HCT116 (cell line): ENCODE measurements around the gene TMEM81. TPM values are rescaled to one million over a fixed set of nuclear protein-coding genes. Genes with fewer than 3 reads are reported as not detected.

Source experiments
- ATAC-seq: fragments of 200-7000 bp; cut with Tn5 transposase; 2 replicates; pipeline ENCODE4 v1.9.1; 2020; ENCODE audit warnings: mild to moderate bottlenecking, moderate library complexity
- BruUV-seq: library from RNA; stranded (reverse); fragments of 400-500 nt; replicated peaks from 2 replicates; lab custom pipeline; 2021; lab: Mats Ljungman, UMichigan
- CTCF ChIA-PET: fragments of 300-600 bp; sonication (Branson Sonifier 250); formaldehyde crosslinking; loops from one replicate; lab custom pipeline; 2021; ENCODE audit warnings: antibody characterized with exemption; lab: Charles Lee
- POLR2A ChIA-PET: fragments of 300-600, 350-600 bp; sonication (Branson Sonifier 250); formaldehyde crosslinking; loops from one replicate; lab custom pipeline; 2021; ENCODE audit warnings: antibody characterized with exemption; lab: Charles Lee
- RAD21 ChIA-PET, 2 experiments: fragments of 300-600 bp; sonication (Branson Sonifier 250); formaldehyde crosslinking; loops; one replicate each; lab custom pipeline; 2023; ENCODE audit warnings: low total read pairs in 2 of 2; ENCODE audit not compliant: uncharacterized antibody in 2 of 2, unreplicated experiment in 2 of 2, low non-redundant PET in 1 of 2; lab: Charles Lee
- DNase-seq: peaks from one replicate; pipeline ENCODE4 v3.0.0-alpha.2; 2010; ENCODE audit warnings: low read depth, low spot score
- H2AFZ ChIP-seq: fragments of 200-600 bp; shearing (Covaris generic), sonication (generic); 2 replicates; pipeline ENCODE4 v1.6.1; 2017; ENCODE audit warnings: low read depth, mixed run types, mixed read lengths, antibody characterized with exemption, low read length; ENCODE audit not compliant: poor library complexity, severe bottlenecking
- H3K27ac ChIP-seq: 2 replicates; pipeline ENCODE4 v1.5.1; 2012; ENCODE audit warnings: low read depth, low read length
- H3K27me3 ChIP-seq: fragments of 200-600 bp; sonication (generic); 2 replicates; pipeline ENCODE4 v1.6.1; 2016; ENCODE audit warnings: mixed run types, low read length, mixed read lengths; ENCODE audit not compliant: insufficient read depth
- H3K36me3 ChIP-seq, 2 experiments: fragments of 200-500 bp in 1 of 2; fragments of 200-600 bp in 1 of 2; sonication (Bioruptor generic) in 1 of 2; sonication (generic) in 1 of 2; 2 replicates each; pipeline versions ENCODE4 v1.5.1 to v1.6.1; 2014 to 2016; ENCODE audit warnings: low read length in 2 of 2, inconsistent platforms in 1 of 2, mixed read lengths in 1 of 2, mixed run types in 1 of 2; ENCODE audit not compliant: insufficient read depth in 2 of 2, control insufficient read depth in 1 of 2
- H3K4me1 ChIP-seq, 2 experiments: fragments of 200-600 bp in 1 of 2; sonication (generic) in 1 of 2; 2 replicates each; pipeline versions ENCODE4 v1.5.1 to v1.6.1; 2012 to 2017; ENCODE audit warnings: low read length in 2 of 2, inconsistent platforms in 1 of 2, mild to moderate bottlenecking in 1 of 2, mixed read lengths in 1 of 2, mixed run types in 1 of 2, moderate library complexity in 1 of 2; ENCODE audit not compliant: insufficient read depth in 2 of 2, control insufficient read depth in 1 of 2
- H3K4me2 ChIP-seq: fragments of 200-600 bp; sonication (generic); 2 replicates; pipeline ENCODE4 v1.6.1; 2017; ENCODE audit warnings: mixed run types, low read length, mixed read lengths
- H3K4me3 ChIP-seq, 2 experiments: fragments of 200-600 bp in 1 of 2; sonication (generic) in 1 of 2; replicated peaks in 1 of 2; 2 replicates each; pipeline ENCODE4 v1.5.1; 2011 to 2016; ENCODE audit warnings: low read length in 2 of 2, control low read depth in 1 of 2, low read depth in 1 of 2, mild to moderate bottlenecking in 1 of 2, mixed read lengths in 1 of 2, mixed run types in 1 of 2
- H3K79me2 ChIP-seq: fragments of 200-600 bp; sonication (generic); 2 replicates; pipeline ENCODE4 v1.6.1; 2017; ENCODE audit warnings: mild to moderate bottlenecking, mixed run types, low read length, moderate library complexity, mixed read lengths; ENCODE audit not compliant: insufficient read depth
- H3K9ac ChIP-seq: fragments of 200-600 bp; sonication (generic); 2 replicates; pipeline ENCODE4 v1.6.1; 2016; ENCODE audit warnings: low read length, mixed read lengths
- H3K9me2 ChIP-seq: fragments of 200-600 bp; sonication (generic), shearing (Covaris generic); 2 replicates; pipeline ENCODE4 v1.6.1; 2017; ENCODE audit warnings: mixed run types, mild to moderate bottlenecking, moderate library complexity; ENCODE audit not compliant: insufficient read depth
- H3K9me3 ChIP-seq, 2 experiments: fragments of 200-500 bp in 1 of 2; fragments of 200-600 bp in 1 of 2; sonication (Bioruptor generic) in 1 of 2; sonication (generic) in 1 of 2; 2 replicates each; pipeline ENCODE4 v1.6.1; 2014 to 2017; ENCODE audit warnings: low read length in 2 of 2, mixed read lengths in 2 of 2, inconsistent platforms in 1 of 2, low read depth in 1 of 2, mild to moderate bottlenecking in 1 of 2, mixed run types in 1 of 2, moderate library complexity in 1 of 2; ENCODE audit not compliant: control insufficient read depth in 1 of 2, insufficient read depth in 1 of 2
- H4K20me1 ChIP-seq: fragments of 200-600 bp; sonication (generic), shearing (Covaris generic); 2 replicates; pipeline ENCODE4 v1.6.1; 2017; ENCODE audit warnings: mixed run types, mild to moderate bottlenecking, moderate library complexity; ENCODE audit not compliant: insufficient read depth
- ATF3 ChIP-seq: IDR thresholded peaks from 2 replicates; pipeline ENCODE4 v1.6.1; 2012
- ELF1 ChIP-seq: IDR thresholded peaks from 2 replicates; pipeline ENCODE4 v1.6.1; 2012; ENCODE audit warnings: low read depth, borderline replicate concordance
- EZH2 ChIP-seq: fragments of 200-600 bp; sonication (generic); IDR thresholded peaks from 2 replicates; pipeline ENCODE4 v1.6.1; 2017; ENCODE audit warnings: antibody characterized with exemption, mixed run types
- MAX ChIP-seq: IDR thresholded peaks from 2 replicates; pipeline ENCODE4 v1.6.1; 2012
- POLR2A ChIP-seq: IDR thresholded peaks from 2 replicates; pipeline ENCODE4 v1.7.0; 2011; ENCODE audit warnings: borderline replicate concordance; ENCODE audit not compliant: insufficient read depth, insufficient read length; ENCODE audit errors: extremely low read depth
- SIN3A ChIP-seq: IDR thresholded peaks from 2 replicates; pipeline ENCODE4 v1.6.1; 2012; ENCODE audit warnings: low read depth
- SRF ChIP-seq: IDR thresholded peaks from 2 replicates; pipeline ENCODE4 v1.6.1; 2012; ENCODE audit warnings: low read depth
- TCF7L2 ChIP-seq: IDR thresholded peaks from 2 replicates; pipeline ENCODE4 v1.7.0; 2011; ENCODE audit warnings: borderline replicate concordance, inconsistent platforms; ENCODE audit not compliant: insufficient read depth, insufficient read length; ENCODE audit errors: extremely low read depth
- YY1 ChIP-seq: IDR thresholded peaks from 2 replicates; pipeline ENCODE4 v1.6.1; 2011; ENCODE audit warnings: low read length, low read depth, moderate library complexity, mild to moderate bottlenecking; ENCODE audit not compliant: insufficient replicate concordance; ENCODE audit errors: extremely low read depth
- ZBTB33 ChIP-seq: IDR thresholded peaks from 2 replicates; pipeline ENCODE4 v1.6.1; 2011; ENCODE audit warnings: mild to moderate bottlenecking, low read length, moderate library complexity; ENCODE audit not compliant: insufficient replicate concordance; ENCODE audit errors: extremely low read depth
- ZFX ChIP-seq: fragments of 450-650 bp; IDR thresholded peaks from 2 replicates; pipeline ENCODE4 v1.6.1; 2017
- intact Hi-C: fragments of 100-400 bp; cut with micrococcal nuclease; formaldehyde crosslinking; loops from 2 replicates; pipeline ENCODE4 v1.10.0; 2022
- total RNA-seq: library from RNA; stranded (reverse); gene quantifications from one replicate; pipeline ENCODE4 v1.2.1, GENCODE V29; 2021; ENCODE audit not compliant: unreplicated experiment

The TMEM81 gene
- total RNA-seq, 1 experiment from 2014 or later: 4.9 TPM

- RAD21 ChIA-PET: no interaction called here
- H2AFZ ChIP-seq: no peak overlapping the region
- TF ChIP-seq SIN3A (no peak), EZH2 (no peak), ZBTB33 (no peak), ATF3 (no peak), YY1 (no peak), ZFX (no peak), MAX (no peak), POLR2A (no peak), SRF (no peak), ELF1 (no peak), TCF7L2 (no peak)
- TF ChIP-seq, all 23 proteins: peak for 0
- Histone ChIP-seq H3K4me3 (no peak overlapping the region), H3K79me2 (no peaks in the 10 kb centered on the region), H3K9me2 (no peaks in the 10 kb centered on the region), H4K20me1 (no peaks in the 10 kb centered on the region), H3K27ac (no peak overlapping the region), H3K27me3 (peaks cover 29% of the 10 kb centered on the region; the same call in 1 of the 2 replicates), H3K4me1 (no peaks in the 10 kb centered on the region), H3K4me2 (no peak overlapping the region), H3K36me3 (no peaks in the 10 kb centered on the region), H3K9ac (no peak overlapping the region), H3K9me3 (no peaks in the 10 kb centered on the region)
- no TSS peak for BruUV-seq
- ChIA-PET CTCF (no interaction called here), POLR2A (no interaction called here)
- DNase-seq (no peak), ATAC-seq (no peak)
- intact Hi-C loops: no loop called here
Measured at GRCh38 chr1:205041998-205042910, 42.0 kb downstream of the TMEM81 start.
